Mesendoderm (in vitro differentiated cells): Measurements from ENCODE around the gene RBM47.

Experiments used
- DNase-seq: peaks from one replicate; pipeline ENCODE4 v3.0.0; 2013
- H2AK5ac ChIP-seq: 2 replicates; pipeline ENCODE4 v1.6.1; 2013; ENCODE audit warnings: low read length, inconsistent platforms
- H2BK120ac ChIP-seq: 2 replicates; pipeline ENCODE4 v1.6.1; 2013; ENCODE audit warnings: low read depth, mild to moderate bottlenecking, low read length, moderate library complexity, mixed read lengths
- H2BK15ac ChIP-seq: replicated peaks from 2 replicates; pipeline ENCODE4 v1.6.1; 2013; ENCODE audit warnings: low read depth, mild to moderate bottlenecking, moderate library complexity
- H2BK5ac ChIP-seq: 2 replicates; pipeline ENCODE4 v1.6.1; 2013; ENCODE audit warnings: low read length, inconsistent platforms
- H3K18ac ChIP-seq: 2 replicates; pipeline ENCODE4 v1.6.1; 2013; ENCODE audit warnings: mild to moderate bottlenecking, low read length, mixed read lengths
- H3K23ac ChIP-seq: one replicate; pipeline ENCODE4 v1.6.1; 2013; ENCODE audit warnings: low read length
- H3K27ac ChIP-seq: 2 replicates; pipeline ENCODE4 v1.5.1; 2013; ENCODE audit warnings: low read depth, mild to moderate bottlenecking, inconsistent platforms, low read length, moderate library complexity
- H3K27me3 ChIP-seq: 2 replicates; pipeline ENCODE4 v1.6.1; 2013; ENCODE audit warnings: low read length, control low read depth, mild to moderate bottlenecking, inconsistent platforms; ENCODE audit not compliant: insufficient read depth, poor library complexity
- H3K36me3 ChIP-seq: 2 replicates; pipeline ENCODE4 v1.6.1; 2013; ENCODE audit warnings: low read length, inconsistent platforms; ENCODE audit not compliant: control insufficient read depth, insufficient read depth
- H3K4ac ChIP-seq: one replicate; pipeline ENCODE4 v1.6.1; 2013; ENCODE audit warnings: low read depth, mild to moderate bottlenecking, low read length, moderate library complexity
- H3K4me1 ChIP-seq: 2 replicates; pipeline ENCODE4 v1.6.1; 2013; ENCODE audit warnings: low read depth, low read length, inconsistent platforms; ENCODE audit not compliant: control insufficient read depth
- H3K4me2 ChIP-seq: 2 replicates; pipeline ENCODE4 v1.6.1; 2013; ENCODE audit warnings: low read length
- H3K4me3 ChIP-seq: 2 replicates; pipeline ENCODE4 v1.5.1; 2013; ENCODE audit warnings: mild to moderate bottlenecking, low read length
- H3K56ac ChIP-seq: one replicate; pipeline ENCODE4 v1.6.1; 2013; ENCODE audit warnings: low read length
- H3K79me1 ChIP-seq: 2 replicates; pipeline ENCODE4 v1.6.1; 2013; ENCODE audit warnings: low read length, inconsistent platforms
- H3K79me2 ChIP-seq: 2 replicates; pipeline ENCODE4 v1.6.1; 2013; ENCODE audit warnings: mild to moderate bottlenecking, low read length; ENCODE audit not compliant: control insufficient read depth, insufficient read depth
- H3K9ac ChIP-seq: 2 replicates; pipeline ENCODE4 v1.6.1; 2013; ENCODE audit warnings: low read length, inconsistent platforms
- H4K5ac ChIP-seq: one replicate; pipeline ENCODE4 v1.6.1; 2013; ENCODE audit warnings: low read length
- H4K8ac ChIP-seq: one replicate; pipeline ENCODE4 v1.6.1; 2013; ENCODE audit warnings: low read depth, mild to moderate bottlenecking, control low read depth, low read length, moderate library complexity
- WGBS: extraction: QIAGEN DNeasy Blood & Tissue Kit; methylation state at CpG from one replicate; pipeline ENCODE4 v1.1.7; 2013; ENCODE audit warnings: low lambda C conversion rate, missing lambda C conversion rate; ENCODE audit not compliant: insufficient coverage; ENCODE audit errors: extremely low coverage; 5-methylcytosine and 5-hydroxymethylcytosine counted together

The RBM47 gene

DNA sequence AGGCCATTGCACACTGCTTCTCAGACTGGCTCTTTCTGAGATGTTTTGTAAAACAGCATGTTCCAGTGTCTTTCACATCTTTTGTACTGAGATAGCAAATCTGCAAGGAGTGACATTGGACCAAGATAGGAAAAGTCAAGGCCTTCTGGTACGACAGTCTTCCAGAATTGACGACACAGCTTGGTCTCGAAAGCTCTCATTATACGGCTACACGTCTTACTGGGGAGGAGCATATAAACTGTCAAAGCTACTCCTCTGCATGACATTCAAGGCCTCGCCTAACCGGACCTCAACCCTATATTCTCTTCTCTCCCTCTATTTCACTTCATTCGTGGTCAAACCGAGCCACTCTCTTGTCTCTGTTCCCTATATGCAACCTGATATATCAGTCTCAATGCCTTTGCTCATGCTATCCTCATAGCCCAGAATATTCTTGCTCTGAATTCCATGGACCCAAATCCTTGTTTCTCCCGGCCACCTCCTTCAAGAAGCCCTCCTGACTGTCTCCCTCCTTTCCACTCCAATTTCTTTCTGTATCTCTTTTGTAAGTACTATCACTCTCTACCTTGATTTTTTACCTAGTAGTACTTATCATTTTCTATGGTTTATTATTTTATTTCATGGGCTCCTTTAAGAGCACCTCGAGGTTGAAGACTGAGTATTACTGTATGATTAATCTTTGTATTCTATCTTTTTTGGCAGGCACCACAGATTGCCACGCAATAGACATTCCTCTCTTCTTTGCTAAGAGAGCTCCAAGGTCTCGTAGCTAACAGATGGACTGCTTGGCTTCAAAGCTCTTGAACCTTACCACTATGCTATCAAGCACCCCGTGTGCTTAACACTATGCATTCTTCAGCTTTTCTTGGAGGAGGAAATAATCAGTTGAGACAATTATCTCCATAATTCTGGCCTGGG lies 35.1 kb downstream of the RBM47 start:
- no peak overlapping the region for H3K4me2 ChIP-seq
- H3K56ac ChIP-seq: no peak overlapping the region
- H3K4me1 ChIP-seq: no peaks in the 10 kb centered on the region
- no peak overlapping the region for H3K4me3 ChIP-seq
- no peak overlapping the region for H3K23ac ChIP-seq
- H2BK5ac ChIP-seq: no peak overlapping the region
- H2AK5ac ChIP-seq: no peak overlapping the region
- H4K8ac ChIP-seq: no peak overlapping the region
- H3K79me1 ChIP-seq: no peaks in the 10 kb centered on the region
- no peak for DNase-seq
- H3K4ac ChIP-seq: no peak overlapping the region
- no peaks in the 10 kb centered on the region for H3K27me3 ChIP-seq
- H3K9ac ChIP-seq: no peak overlapping the region
- no peaks in the 10 kb centered on the region for H3K36me3 ChIP-seq
- no peak overlapping the region for H3K18ac ChIP-seq
- no peak overlapping the region for H2BK15ac ChIP-seq
- peaks cover 2% of the 10 kb centered on the region for H3K79me2 ChIP-seq
- no CpG with 5 or more reads among the region's 14 CpGs for WGBS
- H3K27ac ChIP-seq: no peak overlapping the region
- H4K5ac ChIP-seq: no peak overlapping the region
- H2BK120ac ChIP-seq: no peak overlapping the region

DNA sequence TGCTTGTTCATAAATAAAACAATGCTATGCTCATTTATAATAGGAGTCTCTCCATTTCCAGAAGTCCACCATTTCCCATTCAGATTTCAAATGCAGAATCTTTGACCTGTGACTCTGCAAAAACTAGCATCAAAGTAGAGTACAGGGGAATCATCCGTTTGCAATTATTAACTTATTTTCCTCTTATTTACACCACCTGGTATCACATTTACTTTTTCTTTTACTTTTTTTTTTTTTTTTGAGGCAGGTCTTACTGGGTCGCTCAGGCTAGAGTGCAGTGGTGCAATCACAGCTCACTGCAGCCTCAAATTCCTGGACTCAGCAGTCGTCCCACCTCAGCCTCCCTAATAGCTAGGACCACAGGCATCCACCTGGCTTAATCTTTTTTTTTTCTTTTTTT lies 37.6 kb downstream of the RBM47 start:
- Histone ChIP-seq H4K5ac (no peak overlapping the region), H2AK5ac (no peak overlapping the region), H3K4ac (no peak overlapping the region), H3K4me3 (no peak overlapping the region), H3K27ac (no peak overlapping the region), H4K8ac (no peak overlapping the region), H2BK15ac (no peak overlapping the region), H3K56ac (no peak overlapping the region), H3K4me1 (no peaks in the 10 kb centered on the region), H3K36me3 (no peaks in the 10 kb centered on the region), H3K27me3 (no peaks in the 10 kb centered on the region), H3K23ac (no peak overlapping the region), H3K79me2 (no peaks in the 10 kb centered on the region), H3K9ac (no peak overlapping the region), H3K4me2 (no peak overlapping the region), H3K18ac (no peak overlapping the region), H3K79me1 (no peaks in the 10 kb centered on the region), H2BK5ac (no peak overlapping the region), H2BK120ac (no peak overlapping the region)
- WGBS: no CpG with 5 or more reads among the region's 3 CpGs
- DNase-seq: no peak

DNA sequence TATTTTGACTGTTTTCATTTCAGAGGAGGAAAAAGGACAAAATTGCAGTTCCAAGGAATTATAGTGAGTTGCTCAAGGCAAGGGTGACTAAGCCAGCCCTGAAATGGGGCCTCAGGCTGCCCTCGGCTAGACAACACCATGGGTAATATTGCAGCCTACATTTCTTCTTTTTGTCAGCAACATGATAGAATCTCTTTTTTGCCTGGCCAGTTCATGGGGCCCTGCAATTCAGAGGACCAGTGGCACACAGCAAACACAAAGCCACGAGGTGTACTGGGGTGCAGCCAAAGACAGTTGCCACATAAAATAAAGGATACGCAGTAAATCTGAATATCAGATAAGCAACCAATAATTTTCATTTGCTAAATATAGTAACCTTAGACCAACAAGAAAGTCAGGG lies 41.8 kb downstream of the RBM47 start:
- Histone ChIP-seq H3K27me3 (no peaks in the 10 kb centered on the region), H3K79me2 (peaks cover 9% of the 10 kb centered on the region), H4K8ac (no peak overlapping the region), H2BK120ac (no peak overlapping the region), H3K4me3 (no peak overlapping the region), H3K23ac (no peak overlapping the region), H3K36me3 (no peaks in the 10 kb centered on the region), H3K56ac (peak overlapping the region; percentile 6), H4K5ac (no peak overlapping the region), H2AK5ac (no peak overlapping the region), H3K18ac (peak overlapping the region; percentile 70), H3K27ac (no peak overlapping the region), H3K4ac (no peak overlapping the region), H3K79me1 (peaks cover 1% of the 10 kb centered on the region), H2BK15ac (no peak overlapping the region), H3K4me2 (no peak overlapping the region), H3K4me1 (no peaks in the 10 kb centered on the region), H3K9ac (no peak overlapping the region), H2BK5ac (no peak overlapping the region)
- no CpG with 5 or more reads among the region's 3 CpGs for WGBS
- DNase-seq: no peak

DNA sequence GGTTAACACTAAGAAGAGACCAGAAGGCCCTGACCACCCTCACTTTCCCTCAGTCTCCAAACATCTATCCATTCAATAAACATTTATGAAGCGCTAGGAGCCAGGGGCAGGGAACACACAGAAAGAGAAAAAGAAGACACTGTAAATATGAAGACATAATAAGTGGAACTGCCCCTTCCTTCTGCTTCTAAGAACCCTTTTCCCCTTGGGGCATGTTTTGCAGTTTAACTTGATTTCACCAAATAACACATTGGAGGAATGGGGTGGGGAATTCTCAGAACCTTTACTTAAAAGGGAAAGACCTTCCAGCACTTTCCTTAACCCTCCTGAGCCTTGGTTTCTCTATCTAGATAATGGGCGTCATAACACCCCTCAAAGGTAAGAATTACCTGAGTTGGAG lies 42.3 kb downstream of the RBM47 start:
- H4K5ac ChIP-seq: no peak overlapping the region
- H2BK120ac ChIP-seq: no peak overlapping the region
- no peak overlapping the region for H2BK15ac ChIP-seq
- peaks cover 4% of the 10 kb centered on the region for H3K79me1 ChIP-seq
- no peaks in the 10 kb centered on the region for H3K27me3 ChIP-seq
- H3K56ac ChIP-seq: no peak overlapping the region
- no peak overlapping the region for H2BK5ac ChIP-seq
- H3K79me2 ChIP-seq: peaks cover 13% of the 10 kb centered on the region
- no peak overlapping the region for H3K4me2 ChIP-seq
- H3K4me1 ChIP-seq: no peaks in the 10 kb centered on the region
- peak overlapping the region; percentile 14 for H3K18ac ChIP-seq
- no peaks in the 10 kb centered on the region for H3K36me3 ChIP-seq
- WGBS: no CpG with 5 or more reads among the region's 2 CpGs
- H3K23ac ChIP-seq: no peak overlapping the region
- H2AK5ac ChIP-seq: no peak overlapping the region
- peak overlapping the region; percentile 2 for H4K8ac ChIP-seq
- no peak overlapping the region for H3K27ac ChIP-seq
- no peak overlapping the region for H3K9ac ChIP-seq
- no peak for DNase-seq
- no peak overlapping the region for H3K4ac ChIP-seq
- H3K4me3 ChIP-seq: no peak overlapping the region

DNA sequence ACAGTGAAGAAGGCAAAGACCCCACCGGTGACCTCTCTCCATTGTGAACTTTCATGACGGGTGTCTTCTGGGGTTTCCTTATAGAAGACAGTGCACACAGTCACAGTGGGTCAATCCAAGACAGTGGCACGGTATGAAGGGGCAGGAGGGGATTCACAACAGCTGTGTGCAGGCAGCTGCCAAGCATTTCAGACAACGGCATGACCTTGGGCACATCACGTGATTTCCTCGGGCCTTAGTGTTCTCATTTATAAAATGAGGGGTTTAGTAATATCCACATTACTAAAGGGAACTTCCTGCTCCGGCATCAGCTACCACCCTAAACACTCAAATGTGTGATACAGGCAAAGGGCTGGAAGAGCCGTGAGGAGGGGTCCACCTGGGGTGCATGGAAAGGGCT lies 42.9 kb downstream of the RBM47 start:
- WGBS: no CpG with 5 or more reads among the region's 8 CpGs
- Histone ChIP-seq H3K4ac (no peak overlapping the region), H3K79me2 (peaks cover 16% of the 10 kb centered on the region), H3K79me1 (peaks cover 4% of the 10 kb centered on the region), H2BK15ac (no peak overlapping the region), H3K56ac (no peak overlapping the region), H2BK120ac (no peak overlapping the region), H3K36me3 (no peaks in the 10 kb centered on the region), H3K27me3 (no peaks in the 10 kb centered on the region), H3K4me2 (no peak overlapping the region), H3K23ac (no peak overlapping the region), H3K9ac (no peak overlapping the region), H3K18ac (peak overlapping the region; percentile 14), H4K8ac (no peak overlapping the region), H2AK5ac (no peak overlapping the region), H3K27ac (no peak overlapping the region), H2BK5ac (no peak overlapping the region), H3K4me1 (peaks cover 2% of the 10 kb centered on the region), H3K4me3 (no peak overlapping the region), H4K5ac (no peak overlapping the region)
- DNase-seq: no peak

DNA sequence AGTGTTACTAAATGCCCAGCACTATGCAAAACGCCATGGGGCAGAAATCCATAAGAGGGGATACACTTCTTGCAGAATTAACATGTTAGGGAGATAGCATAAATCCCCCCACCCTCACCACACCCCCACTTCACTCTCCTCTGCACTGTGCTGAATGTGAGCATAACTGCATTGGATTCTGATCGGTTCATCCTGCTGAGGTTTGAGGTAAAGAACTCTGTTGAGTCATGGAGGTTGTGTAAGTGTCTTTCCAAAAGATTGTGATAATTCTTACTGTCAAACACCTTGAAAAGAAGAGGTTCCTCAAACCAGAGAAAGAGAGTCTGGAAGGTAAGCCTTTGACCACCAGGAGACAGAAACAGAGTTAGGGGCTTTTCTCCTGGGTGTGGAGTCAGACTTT lies 43.6 kb downstream of the RBM47 start:
- WGBS: no CpG with 5 or more reads among the region's 2 CpGs
- DNase-seq: no peak
- no peak overlapping the region for H4K8ac ChIP-seq
- H2BK5ac ChIP-seq: no peak overlapping the region
- H3K79me2 ChIP-seq: peaks cover 18% of the 10 kb centered on the region
- no peak overlapping the region for H2BK15ac ChIP-seq
- no peaks in the 10 kb centered on the region for H3K27me3 ChIP-seq
- H3K23ac ChIP-seq: no peak overlapping the region
- H2BK120ac ChIP-seq: no peak overlapping the region
- no peak overlapping the region for H3K18ac ChIP-seq
- H3K79me1 ChIP-seq: peaks cover 4% of the 10 kb centered on the region
- H4K5ac ChIP-seq: no peak overlapping the region
- no peak overlapping the region for H3K4me2 ChIP-seq
- H3K56ac ChIP-seq: no peak overlapping the region
- no peak overlapping the region for H3K9ac ChIP-seq
- no peaks in the 10 kb centered on the region for H3K36me3 ChIP-seq
- H2AK5ac ChIP-seq: no peak overlapping the region
- no peak overlapping the region for H3K4ac ChIP-seq
- no peak overlapping the region for H3K27ac ChIP-seq
- H3K4me1 ChIP-seq: peaks cover 3% of the 10 kb centered on the region
- H3K4me3 ChIP-seq: no peak overlapping the region
